ENCODE measurements around the gene FLYWCH1. TPM values are rescaled to one million over a fixed set of nuclear protein-coding genes. Genes with fewer than 3 reads are reported as not detected.

The FLYWCH1 gene
- total and polyA plus RNA-seq, 2 of the 8 experiments (the other 6 are each of a cell fraction or from before 2014, with no cell fraction given): 12.4 to 23.5 TPM

- ChIA-PET CTCF (ENCODE audit: partially characterized antibody) (interaction anchor here (1.0 to 2.7 kb wide), 6 partner anchors 17 to 44 kb away, joined by 3 to 11 read pairs (median 4); partner anchors contain the start of genes CLDN9 and PAQR4), POLR2A (ENCODE audit: partially characterized antibody) (interaction anchor here (0.5 to 15.2 kb wide), 6 partner anchors 9 to 37 kb away, joined by 3 to 200 read pairs (median 8); partner anchors contain the start of genes CLDN6, HCFC1R1, THOC6 and TNFRSF12A)
- H3K23ac ChIP-seq (ENCODE audit: insufficient read length): no peak overlapping the region
- no peak overlapping the region for H4K5ac ChIP-seq (ENCODE audit: insufficient read length, low read depth, low read length)
- H3K4ac ChIP-seq (replicated peaks; ENCODE audit: insufficient read length, low read depth, low read length): peak overlapping the region; percentile 74
- H3K4me3 ChIP-seq (ENCODE audit: extremely low read depth in 1 of 4, insufficient read depth in 2 of 4, low read depth in 3 of 4, low read length in 4 of 4): no peak overlapping the region
- no peak overlapping the region for H3K9ac ChIP-seq (replicated peaks in 1 of 4; ENCODE audit: extremely low read depth in 1 of 4, low read depth in 3 of 4, low read length in 3 of 4)
- H2BK5ac ChIP-seq (ENCODE audit: low read depth, low read length): no peak overlapping the region
- no peak overlapping the region for H3K18ac ChIP-seq (ENCODE audit: extremely low read depth, low read length)
- H2BK20ac ChIP-seq (ENCODE audit: low read length): peak overlapping the region; percentile 48; the same call in 1 of the 2 replicates
- no peak for DNase-seq (ENCODE audit: low read depth in 1 of 2, low spot score in 2 of 2)
- FAIRE-seq: no peak
- no peak overlapping the region for H2AFZ ChIP-seq (ENCODE audit: low read length)
- H3K4me1 ChIP-seq (replicated peaks in 1 of 4; ENCODE audit: control insufficient read depth in 3 of 4, insufficient read depth in 4 of 4, low read length in 3 of 4): peaks cover 3 to 32% (median 26%) of the 10 kb centered on the region in 4 experiments
- H2BK120ac ChIP-seq (replicated peaks; ENCODE audit: low read depth, low read length): no peak overlapping the region
- peaks cover 2% of the 10 kb centered on the region; the same call in 1 of the 2 replicates for H3K23me2 ChIP-seq (ENCODE audit: low read depth, low read length)
- H2BK15ac ChIP-seq (ENCODE audit: low read length): no peak overlapping the region
- no peak overlapping the region for H3K27ac ChIP-seq (ENCODE audit: low read depth, low read length)
- H3K14ac ChIP-seq (ENCODE audit: insufficient read length): no peak overlapping the region
- no peaks in the 10 kb centered on the region for H3K36me3 ChIP-seq (ENCODE audit: control insufficient read depth in 2 of 4, insufficient read depth in 4 of 4, low read length in 3 of 4)
- no peaks in the 10 kb centered on the region for H3K9me3 ChIP-seq (ENCODE audit: insufficient read depth in 2 of 2, low read depth in 1 of 2, low read length in 1 of 2)
- H3K79me1 ChIP-seq (ENCODE audit: low read depth, low read length): no peaks in the 10 kb centered on the region
- H4K8ac ChIP-seq (ENCODE audit: extremely low read depth, insufficient read depth, low read length): peak overlapping the region; percentile 3; the same call in 1 of the 2 replicates
- H3K56ac ChIP-seq (replicated peaks; ENCODE audit: insufficient read length, low read depth, low read length): no peak overlapping the region
- H4K20me1 ChIP-seq (replicated peaks in 1 of 2; ENCODE audit: control insufficient read depth in 1 of 2, insufficient read depth in 2 of 2, low read length in 2 of 2): no peaks in the 10 kb centered on the region
- peak overlapping the region; percentile 66; the same call in 1 of the 2 replicates for H2AK5ac ChIP-seq (ENCODE audit: low read depth, low read length)
- 94% methylated on average over 17 of the region's 17 CpGs; no CpG with 5 or more reads in 1 of the 2 experiments for WGBS, 2 experiments (ENCODE audit: extremely low coverage in 1 of 2, insufficient coverage in 1 of 2, insufficient read length in 1 of 2, insufficient replicate concordance in 2 of 2, low coverage in 1 of 2, low lambda C conversion rate in 2 of 2, missing lambda C conversion rate in 1 of 2)
- no peaks in the 10 kb centered on the region for H3K79me2 ChIP-seq (ENCODE audit: control insufficient read depth in 1 of 2, insufficient read depth in 2 of 2, low read length in 2 of 2)
- no peak overlapping the region for H3K4me2 ChIP-seq (ENCODE audit: insufficient read depth in 1 of 2, low read depth in 2 of 2, low read length in 2 of 2)
- H2BK12ac ChIP-seq (ENCODE audit: low read depth, low read length): peak overlapping the region; percentile 60; the same call in 1 of the 2 replicates
- H4K91ac ChIP-seq (replicated peaks; ENCODE audit: insufficient read length, low read length): no peak overlapping the region
- no peaks in the 10 kb centered on the region; a peak in 1 of 7 replicates for H3K27me3 ChIP-seq (replicated peaks in 1 of 4; ENCODE audit: control insufficient read depth in 3 of 4, extremely low read depth in 1 of 4, insufficient read depth in 3 of 4, low read length in 3 of 4)
- no peak for TF ChIP-seq EZH2 (IDR thresholded peaks at IDR 0.05; ENCODE audit: low read depth, low read length, severe bottlenecking)
- TF ChIP-seq ZNF274 (IDR thresholded peaks at IDR 0.05; ENCODE audit: borderline replicate concordance, extremely low read depth, low read length): no peak
- TF ChIP-seq USF2 (IDR thresholded peaks at IDR 0.05; ENCODE audit: low read length): no peak
- TF ChIP-seq CBX5 (IDR thresholded peaks at IDR 0.05; ENCODE audit: low read depth, low read length): no peak
- TF ChIP-seq RAD21 (IDR thresholded peaks at IDR 0.05 in 1 of 2, conservative IDR thresholded peaks at IDR 0.05 in 1 of 2; ENCODE audit: low read depth in 2 of 2, low read length in 2 of 2): no peak
- no peak for TF ChIP-seq CEBPB (IDR thresholded peaks at IDR 0.05; ENCODE audit: low read depth, low read length)
- TF ChIP-seq SIRT6 (IDR thresholded peaks at IDR 0.05; ENCODE audit: low read length): no peak
- no peak for TF ChIP-seq SUZ12 (IDR thresholded peaks at IDR 0.05; ENCODE audit: low read length)
- TF ChIP-seq ATF3 (IDR thresholded peaks at IDR 0.05; ENCODE audit: insufficient read depth, low read depth, low read length): no peak
- TF ChIP-seq KDM5A (IDR thresholded peaks at IDR 0.05; ENCODE audit: low read length): no peak
- TF ChIP-seq PHF8 (conservative IDR thresholded peaks at IDR 0.05; ENCODE audit: low read depth, low read length): no peak
Observed at GRCh38 chr16:2986623-2987188, 75.0 kb downstream of the FLYWCH1 start.

All from H1 (cell line).